ENCODE data around the gene KRT74. TPM values are rescaled to one million over a fixed set of nuclear protein-coding genes. Genes with fewer than 3 reads are reported as not detected.

The KRT74 gene
- total and polyA plus RNA-seq, 2 of the 13 experiments (the other 11 are each of a cell fraction or from before 2014, with no cell fraction given): not detected

- TF ChIP-seq ZBTB26 (CRISPR knock-in tag; IDR thresholded peaks at IDR 0.05; ENCODE audit: borderline replicate concordance) (no peak), ZFYVE20 (CRISPR knock-in tag; IDR thresholded peaks at IDR 0.05; ENCODE audit: borderline replicate concordance, low read depth) (no peak), CC2D1A (CRISPR knock-in tag; IDR thresholded peaks at IDR 0.05) (no peak), SRSF1 (optimal IDR thresholded peaks at IDR 0.05; ENCODE audit: low read depth, low read length) (no peak)
These were observed 27.4 kb upstream of the KRT74 start, which contains the start of gene KRT72 (continued) for GRCh38 chr12:52600941-52601481.

- ATAC-seq (no peak), FAIRE-seq (no peak), DNase-seq (ENCODE audit: low spot score) (no peak)
- Histone ChIP-seq H3K4me1 (ENCODE audit: insufficient read depth, low read length) (no peaks in the 10 kb centered on the region), H3K27ac (ENCODE audit: extremely low read length, insufficient read depth, low read length) (no peak overlapping the region), H3K4me2 (ENCODE audit: low read depth, low read length) (no peak overlapping the region), H3K9me3 (ENCODE audit: low read length) (no peaks in the 10 kb centered on the region), H3K9ac (ENCODE audit: insufficient read depth, low read depth, low read length) (no peak overlapping the region), H2AFZ (ENCODE audit: low read length) (no peak overlapping the region), H3K79me2 (ENCODE audit: insufficient read depth, low read length) (no peaks in the 10 kb centered on the region), H3K36me3 (replicated peaks in 1 of 2; ENCODE audit: control insufficient read depth in 1 of 2, insufficient read depth in 2 of 2, low read length in 2 of 2) (no peaks in the 10 kb centered on the region), H3K27me3 (ENCODE audit: control insufficient read depth in 1 of 2, insufficient read depth in 2 of 2, low read length in 2 of 2) (peaks cover 3 to 32% of the 10 kb centered on the region in 2 experiments; a peak in 4 of 5 replicates), H3K4me3 (replicated peaks in 1 of 3; ENCODE audit: insufficient read depth in 1 of 3, low read depth in 2 of 3, low read length in 3 of 3) (no peak overlapping the region), H4K20me1 (ENCODE audit: insufficient read depth, low read length) (no peaks in the 10 kb centered on the region)
- POLR2A ChIA-PET: no interaction called here
- CTCF ChIA-PET (ENCODE audit: low intra/inter-chr PET ratio, low total read pairs): no interaction called here
- in situ Hi-C loops (cut with HindIII; ENCODE audit: extremely low pct_ligation_motif_present, low pct_unique_long_range_greater_than_20kb): no loop called here
- intact Hi-C loops (cut with micrococcal nuclease; ENCODE audit: unreplicated experiment): no loop called here
- 46% methylated on average over 12 of the region's 12 CpGs for WGBS (ENCODE audit: low lambda C conversion rate)
- TF ChIP-seq NFKB2 (CRISPR knock-in tag; IDR thresholded peaks at IDR 0.05; ENCODE audit: borderline replicate concordance) (no peak), ZFX (CRISPR knock-in tag; IDR thresholded peaks at IDR 0.05; ENCODE audit: low read depth) (no peak), HOXA9 (CRISPR knock-in tag; IDR thresholded peaks at IDR 0.05; ENCODE audit: borderline replicate concordance) (no peak), ZNF598 (CRISPR knock-in tag; IDR thresholded peaks at IDR 0.05; ENCODE audit: borderline replicate concordance) (no peak), MEF2D (CRISPR knock-in tag; IDR thresholded peaks at IDR 0.05) (no peak)
- no TSS peak for BruUV-seq (replicated peaks)
These were observed 26.8 kb upstream of the KRT74 start for GRCh38 chr12:52600475-52600874.

Data from HepG2 (cell line).